Measurements from ENCODE around the gene PIP5K1B. TPM values are rescaled to one million over a fixed set of nuclear protein-coding genes. Genes with fewer than 3 reads are reported as not detected.
"Not testable (repeated sequence)": the region's sequence is repeated elsewhere in the genome, so short reads cannot be mapped to it uniquely, and the experiment has no call there.

The PIP5K1B gene
- total RNA-seq, 1 experiment from 2014 or later: 10.3 TPM

DNA sequence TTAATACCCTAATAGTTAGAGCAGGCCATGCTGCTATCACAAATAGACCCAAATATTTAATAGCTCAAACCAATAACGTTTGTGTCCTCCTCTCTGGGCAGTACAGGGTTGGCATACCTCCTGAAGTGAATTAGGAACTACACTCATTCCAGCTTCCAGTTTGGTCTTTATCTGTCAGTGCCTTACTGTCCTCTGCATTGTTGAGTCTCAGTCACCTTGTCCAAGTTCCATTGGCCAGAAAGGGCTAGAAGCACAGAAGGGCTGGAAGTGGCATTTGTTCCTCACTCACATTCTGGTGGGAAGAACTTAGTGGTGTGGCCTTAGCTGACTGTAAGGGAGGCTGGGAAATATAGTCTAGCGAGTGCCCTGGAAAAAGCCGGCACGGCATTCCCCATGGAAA, 341.7 kb downstream of the PIP5K1B start:
- no peak overlapping the region for H3K4me3 Mint-ChIP-seq (ENCODE audit: unreplicated experiment)
- H3K27ac Mint-ChIP-seq (ENCODE audit: unreplicated experiment): no peak overlapping the region
- Histone ChIP-seq H3K36me3 (ENCODE audit: control insufficient read depth, insufficient read depth, low read length) (no peaks in the 10 kb centered on the region), H3K4me1 (no peaks in the 10 kb centered on the region), H3K27me3 (replicated peaks; ENCODE audit: control insufficient read depth, insufficient read depth, low read length) (no peaks in the 10 kb centered on the region), H3K4me3 (ENCODE audit: low read depth, low read length) (no peak overlapping the region), H3K9me3 (no peaks in the 10 kb centered on the region)
- no TSS peak for BruUV-seq (replicated peaks)
- ChIA-PET CTCF (no interaction called here), POLR2A (no interaction called here)
- TF ChIP-seq, protein P1, sequence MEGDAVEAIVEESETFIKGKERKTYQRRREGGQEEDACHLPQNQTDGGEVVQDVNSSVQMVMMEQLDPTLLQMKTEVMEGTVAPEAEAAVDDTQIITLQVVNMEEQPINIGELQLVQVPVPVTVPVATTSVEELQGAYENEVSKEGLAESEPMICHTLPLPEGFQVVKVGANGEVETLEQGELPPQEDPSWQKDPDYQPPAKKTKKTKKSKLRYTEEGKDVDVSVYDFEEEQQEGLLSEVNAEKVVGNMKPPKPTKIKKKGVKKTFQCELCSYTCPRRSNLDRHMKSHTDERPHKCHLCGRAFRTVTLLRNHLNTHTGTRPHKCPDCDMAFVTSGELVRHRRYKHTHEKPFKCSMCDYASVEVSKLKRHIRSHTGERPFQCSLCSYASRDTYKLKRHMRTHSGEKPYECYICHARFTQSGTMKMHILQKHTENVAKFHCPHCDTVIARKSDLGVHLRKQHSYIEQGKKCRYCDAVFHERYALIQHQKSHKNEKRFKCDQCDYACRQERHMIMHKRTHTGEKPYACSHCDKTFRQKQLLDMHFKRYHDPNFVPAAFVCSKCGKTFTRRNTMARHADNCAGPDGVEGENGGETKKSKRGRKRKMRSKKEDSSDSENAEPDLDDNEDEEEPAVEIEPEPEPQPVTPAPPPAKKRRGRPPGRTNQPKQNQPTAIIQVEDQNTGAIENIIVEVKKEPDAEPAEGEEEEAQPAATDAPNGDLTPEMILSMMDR (IDR thresholded peaks at IDR 0.05; ENCODE audit: insufficient read depth in 1 of 2, low read depth in 1 of 2, low read length in 1 of 2, severe bottlenecking in 1 of 2, unreplicated experiment in 1 of 2): no peak
- H3K27me3 Mint-ChIP-seq (ENCODE audit: insufficient read depth, unreplicated experiment): no peaks in the 10 kb centered on the region
- intact Hi-C loops (cut with micrococcal nuclease; ENCODE audit: unreplicated experiment): no loop called here
- peaks cover 6% of the 10 kb centered on the region for H3K36me3 Mint-ChIP-seq (ENCODE audit: insufficient read depth, unreplicated experiment)
- DNase-seq: no peak
- H3K9me3 Mint-ChIP-seq (ENCODE audit: unreplicated experiment): no peaks in the 10 kb centered on the region
- H3K4me1 Mint-ChIP-seq (ENCODE audit: low read depth, unreplicated experiment): peaks cover 5% of the 10 kb centered on the region

GRCh38 chr9:69047371-69047770, 342.3 kb downstream of the PIP5K1B start:
- intact Hi-C loops (cut with micrococcal nuclease; ENCODE audit: unreplicated experiment): no loop called here
- TF ChIP-seq, protein P1 (IDR thresholded peaks at IDR 0.05; ENCODE audit: insufficient read depth in 1 of 2, low read depth in 1 of 2, low read length in 1 of 2, severe bottlenecking in 1 of 2, unreplicated experiment in 1 of 2): no peak

DNA sequence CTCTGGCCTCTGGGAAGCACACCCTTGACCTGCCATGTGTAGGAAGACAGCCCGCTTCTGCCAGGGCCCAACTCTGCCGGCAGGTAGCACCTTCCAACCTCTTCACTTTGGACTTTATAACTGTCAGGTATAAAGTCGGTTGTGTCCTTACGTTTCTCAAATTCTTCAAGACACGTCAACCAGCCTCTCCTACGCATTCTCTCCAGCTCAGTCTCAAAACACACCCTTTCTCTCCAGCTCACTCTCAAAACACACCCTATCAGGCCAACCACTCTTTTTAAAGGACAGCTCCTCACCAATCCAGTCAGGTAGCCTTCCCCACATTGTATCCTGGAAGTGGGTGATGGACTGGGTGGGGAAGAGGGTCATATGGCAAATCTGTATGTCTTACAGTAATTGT, 344.1 kb downstream of the PIP5K1B start:
- H3K36me3 Mint-ChIP-seq (ENCODE audit: insufficient read depth, unreplicated experiment): no peaks in the 10 kb centered on the region
- H3K4me1 ChIP-seq: no peaks in the 10 kb centered on the region
- no peaks in the 10 kb centered on the region for H3K27me3 ChIP-seq (replicated peaks; ENCODE audit: control insufficient read depth, insufficient read depth, low read length)
- no peak for DNase-seq
- no peaks in the 10 kb centered on the region for H3K36me3 ChIP-seq (ENCODE audit: control insufficient read depth, insufficient read depth, low read length)
- ChIA-PET CTCF (interaction anchor here (0.6 kb wide), 1 partner anchor 144 kb away, joined by 7 read pairs; no protein-coding TSS in a partner anchor), POLR2A (no interaction called here)
- H3K9me3 ChIP-seq: no peaks in the 10 kb centered on the region
- intact Hi-C loops (cut with micrococcal nuclease; ENCODE audit: unreplicated experiment): no loop called here
- peaks cover 5% of the 10 kb centered on the region for H3K4me1 Mint-ChIP-seq (ENCODE audit: low read depth, unreplicated experiment)
- H3K4me3 ChIP-seq (ENCODE audit: low read depth, low read length): no peak overlapping the region
- TF ChIP-seq, protein P1 (IDR thresholded peaks at IDR 0.05; ENCODE audit: insufficient read depth in 1 of 2, low read depth in 1 of 2, low read length in 1 of 2, severe bottlenecking in 1 of 2, unreplicated experiment in 1 of 2): no peak
- no peaks in the 10 kb centered on the region for H3K27me3 Mint-ChIP-seq (ENCODE audit: insufficient read depth, unreplicated experiment)
- H3K27ac Mint-ChIP-seq (ENCODE audit: unreplicated experiment): no peak overlapping the region
- no peaks in the 10 kb centered on the region for H3K9me3 Mint-ChIP-seq (ENCODE audit: unreplicated experiment)
- no peak overlapping the region for H3K4me3 Mint-ChIP-seq (ENCODE audit: unreplicated experiment)
- BruUV-seq (replicated peaks): no TSS peak

More at GRCh38 chr9:69047371-69047770, 342.3 kb downstream of the PIP5K1B start:
- Histone ChIP-seq H3K4me3 (ENCODE audit: low read depth, low read length) (no peak overlapping the region), H3K4me1 (no peaks in the 10 kb centered on the region), H3K36me3 (ENCODE audit: control insufficient read depth, insufficient read depth, low read length) (no peaks in the 10 kb centered on the region), H3K27me3 (replicated peaks; ENCODE audit: control insufficient read depth, insufficient read depth, low read length) (no peaks in the 10 kb centered on the region), H3K9me3 (no peaks in the 10 kb centered on the region)
- no peak overlapping the region for H3K4me3 Mint-ChIP-seq (ENCODE audit: unreplicated experiment)
- ChIA-PET CTCF (no interaction called here), POLR2A (no interaction called here)
- peaks cover 3% of the 10 kb centered on the region for H3K36me3 Mint-ChIP-seq (ENCODE audit: insufficient read depth, unreplicated experiment)
- DNase-seq: no peak
- no TSS peak for BruUV-seq (replicated peaks)
- H3K4me1 Mint-ChIP-seq (ENCODE audit: low read depth, unreplicated experiment): peaks cover 5% of the 10 kb centered on the region
- no peak overlapping the region for H3K27ac Mint-ChIP-seq (ENCODE audit: unreplicated experiment)
- H3K27me3 Mint-ChIP-seq (ENCODE audit: insufficient read depth, unreplicated experiment): no peaks in the 10 kb centered on the region
- H3K9me3 Mint-ChIP-seq (ENCODE audit: unreplicated experiment): no peaks in the 10 kb centered on the region

- DNase-seq; H3K4me3 ChIP-seq (ENCODE audit: low read depth, low read length); H3K4me3 Mint-ChIP-seq (ENCODE audit: unreplicated experiment); BruUV-seq (replicated peaks); CTCF ChIA-PET; H3K27me3 Mint-ChIP-seq (ENCODE audit: insufficient read depth, unreplicated experiment); H3K27me3 ChIP-seq (replicated peaks; ENCODE audit: control insufficient read depth, insufficient read depth, low read length); POLR2A ChIA-PET; H3K9me3 ChIP-seq; H3K27ac Mint-ChIP-seq (ENCODE audit: unreplicated experiment); H3K36me3 Mint-ChIP-seq (ENCODE audit: insufficient read depth, unreplicated experiment); H3K4me1 ChIP-seq; H3K4me1 Mint-ChIP-seq (ENCODE audit: low read depth, unreplicated experiment); H3K36me3 ChIP-seq (ENCODE audit: control insufficient read depth, insufficient read depth, low read length); H3K9me3 Mint-ChIP-seq (ENCODE audit: unreplicated experiment): not testable (repeated sequence)
- intact Hi-C loops (cut with micrococcal nuclease; ENCODE audit: unreplicated experiment): loop anchor here (5.0 kb wide), 1 partner anchor 71 kb away; no protein-coding TSS in a partner anchor
Observed at GRCh38 chr9:69050936-69051335, 345.9 kb downstream of the PIP5K1B start.

Measured in Caco-2 (cell line).